GM18861 (cell line): ENCODE measurements around the gene PLEKHA7.

Experiments used
- ATAC-seq: cut with Tn5 transposase; IDR thresholded peaks from one replicate; pipeline ENCODE4 v1.9.1; 2021; ENCODE audit not compliant: unreplicated experiment

The PLEKHA7 gene

DNA sequence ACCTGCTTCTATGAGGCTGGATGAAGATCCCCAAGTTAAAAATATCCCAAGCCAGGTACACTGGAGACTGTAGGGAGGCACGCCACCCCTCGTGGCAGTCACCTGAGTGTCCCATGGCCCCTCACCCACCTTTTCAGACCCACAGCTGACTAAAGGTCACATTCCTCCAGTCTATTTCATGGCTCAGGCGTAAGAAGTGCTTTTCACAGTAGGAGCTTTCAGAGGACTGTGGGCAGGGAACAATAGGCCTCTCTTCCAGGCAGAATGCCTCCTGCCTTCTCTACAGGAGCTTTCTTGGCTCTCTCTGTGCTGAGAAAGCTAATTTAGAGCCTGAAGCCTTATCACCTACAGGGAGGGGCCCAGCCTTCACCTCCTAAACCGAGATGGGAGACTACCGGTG is 201.9 kb downstream of the PLEKHA7 start:
- no peak for ATAC-seq

- no peak for ATAC-seq
These were observed 202.8 kb downstream of the PLEKHA7 start for GRCh38 chr11:16811136-16812020.

DNA sequence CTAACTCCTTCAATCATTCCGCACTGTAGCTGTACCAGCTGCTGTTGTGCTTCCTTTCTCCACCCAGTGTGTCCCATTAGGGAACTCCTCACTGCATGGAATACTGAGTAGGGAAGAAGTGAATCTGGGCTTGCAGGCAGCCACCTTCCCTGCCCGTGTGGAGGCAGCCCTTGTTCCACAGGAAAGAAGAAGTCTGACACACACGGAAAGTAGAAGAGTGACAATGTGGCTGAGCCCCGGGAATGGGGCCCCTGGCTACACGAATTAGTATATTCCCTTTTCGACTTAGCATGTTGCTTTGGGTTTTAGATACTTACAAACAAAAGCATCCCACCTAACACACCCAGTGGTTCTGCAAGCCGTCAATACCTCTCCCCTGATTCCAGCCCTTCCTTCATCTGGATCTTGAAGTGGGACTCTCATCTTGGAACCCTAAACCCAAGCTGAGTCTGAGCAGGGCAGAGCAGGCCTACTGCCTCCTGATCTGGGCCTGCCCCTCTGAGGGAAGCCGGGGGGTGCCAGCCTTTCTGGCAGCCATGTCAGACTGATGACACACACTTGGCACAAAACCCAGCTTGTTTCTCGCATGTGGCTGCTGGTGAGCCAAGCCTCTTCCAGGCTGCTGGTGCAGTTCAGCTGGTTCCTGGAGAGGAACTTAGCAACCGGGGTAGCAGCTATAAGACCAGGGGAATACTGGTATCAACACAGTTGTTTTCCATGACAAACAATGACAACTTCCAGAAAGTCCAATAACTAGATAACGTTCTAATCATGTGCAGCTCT is 204.1 kb downstream of the PLEKHA7 start:
- no peak for ATAC-seq

GRCh38 chr11:16807306-16807705 is 206.9 kb downstream of the PLEKHA7 start:
- ATAC-seq, result no peak

- no peak for ATAC-seq
These were observed 207.4 kb downstream of the PLEKHA7 start for GRCh38 chr11:16806791-16807190.

- ATAC-seq, result no peak
These were observed 208.3 kb downstream of the PLEKHA7 start for GRCh38 chr11:16805938-16806337.

- no peak for ATAC-seq
These were observed 209.9 kb downstream of the PLEKHA7 start for GRCh38 chr11:16804104-16804947.

- no peak for ATAC-seq
These were observed 212.8 kb downstream of the PLEKHA7 start for GRCh38 chr11:16801288-16801980.

DNA sequence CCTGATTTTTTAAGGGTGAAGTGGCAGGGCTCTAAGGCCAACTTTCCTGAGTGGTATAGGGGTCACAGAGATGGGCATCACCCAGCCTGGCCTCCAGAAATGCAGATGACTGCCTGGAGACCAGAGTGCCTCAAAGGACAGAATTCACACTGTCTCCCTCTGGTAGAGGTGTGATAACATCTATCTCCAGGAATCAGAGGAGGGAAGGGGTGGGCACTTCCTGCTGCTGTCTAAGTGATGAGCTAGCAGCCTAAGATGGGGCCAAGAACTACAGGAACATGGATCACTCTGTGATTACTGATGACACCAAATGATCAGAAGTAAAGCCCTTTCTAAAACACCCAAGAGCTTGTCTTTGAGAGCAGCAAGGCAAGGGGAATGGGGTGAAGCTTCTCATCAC is 213.8 kb downstream of the PLEKHA7 start:
- ATAC-seq, result no peak

DNA sequence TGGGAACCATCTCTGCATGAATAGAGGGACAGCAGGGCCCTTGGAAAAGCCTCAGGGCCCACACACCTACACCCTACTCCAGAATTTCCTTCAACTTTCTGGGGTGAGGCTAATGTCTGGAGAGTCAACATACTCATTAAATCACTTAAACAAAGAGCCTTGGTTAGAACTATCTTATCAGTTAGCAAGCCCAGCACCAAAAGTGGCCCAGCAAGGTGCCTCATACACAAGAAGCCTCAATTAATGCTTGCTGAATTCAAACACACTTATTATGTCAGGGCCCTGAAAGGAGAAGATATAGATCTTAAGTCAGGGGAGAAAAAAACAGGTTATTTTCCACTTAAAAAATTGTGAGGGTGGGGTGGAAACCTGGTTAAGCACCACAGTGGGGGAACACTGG is 214.3 kb downstream of the PLEKHA7 start:
- ATAC-seq, result no peak

- no peak for ATAC-seq
These were observed 215.0 kb downstream of the PLEKHA7 start for GRCh38 chr11:16799221-16799620.

DNA sequence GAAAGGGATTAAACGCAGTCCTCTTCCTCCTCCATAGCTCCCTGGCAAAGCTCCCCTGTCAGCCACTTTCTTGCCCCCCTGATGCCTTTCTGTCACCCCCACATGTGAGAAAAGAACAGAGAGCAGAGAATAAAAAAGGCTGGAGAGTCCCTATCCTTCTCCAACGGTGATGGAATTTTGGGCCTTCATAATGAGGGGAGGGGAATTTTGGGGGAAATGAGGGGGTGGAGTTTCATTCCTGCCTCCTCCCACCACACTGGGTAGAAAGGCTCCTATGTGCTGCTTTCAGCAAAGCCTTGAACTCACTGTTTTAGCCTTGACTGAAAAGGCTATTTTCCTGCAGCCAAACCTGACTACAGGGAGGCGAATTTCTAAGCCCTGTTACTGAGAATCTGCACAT is 216.4 kb downstream of the PLEKHA7 start:
- no peak for ATAC-seq

GRCh38 chr11:16796311-16796710 is 217.9 kb downstream of the PLEKHA7 start:
- ATAC-seq, result no peak

DNA sequence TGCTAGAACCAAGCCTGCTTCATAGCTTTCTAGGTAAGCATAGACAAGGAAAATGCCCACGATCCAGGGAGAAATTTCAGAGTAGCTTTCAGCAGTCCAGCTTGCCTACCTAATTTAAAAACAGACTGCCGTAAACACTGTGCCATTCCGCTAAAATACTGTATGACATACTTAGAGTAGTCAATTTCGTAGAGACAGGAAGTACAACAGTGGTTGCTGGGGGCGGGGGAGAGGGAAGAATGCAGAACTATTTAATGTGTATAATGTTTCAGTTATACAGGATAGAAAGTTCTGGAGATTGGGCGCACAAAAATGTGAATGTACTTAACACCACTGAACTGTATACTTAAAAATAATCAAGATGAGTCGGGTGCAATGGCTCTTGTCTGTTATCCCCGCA is 219.1 kb downstream of the PLEKHA7 start:
- ATAC-seq, result no peak

GRCh38 chr11:16794047-16794818 is 220.0 kb downstream of the PLEKHA7 start:
- no peak for ATAC-seq

GRCh38 chr11:16793511-16793910 is 220.7 kb downstream of the PLEKHA7 start:
- ATAC-seq, result no peak

- ATAC-seq, result no peak
These were observed 221.2 kb downstream of the PLEKHA7 start for GRCh38 chr11:16793009-16793408.

GRCh38 chr11:16792426-16792825 is 221.8 kb downstream of the PLEKHA7 start:
- no peak for ATAC-seq

GRCh38 chr11:16791191-16791961 is 222.8 kb downstream of the PLEKHA7 start:
- no peak for ATAC-seq
